WTC11 (cell line): ENCODE results near the gene NDUFS6. TPM values are rescaled to one million over a fixed set of nuclear protein-coding genes. Genes with fewer than 3 reads are reported as not detected.

Experiments used
- ATAC-seq: fragments of 200-7000 bp; cut with Tn5 transposase; 2 replicates; pipeline ENCODE4 v1.10.0; 2021; ENCODE audit warnings: mild to moderate bottlenecking, moderate library complexity
- CTCF ChIA-PET: fragments of 300-600 bp; sonication (Branson Sonifier 250); formaldehyde crosslinking; loops from one replicate; lab custom pipeline; 2021; ENCODE audit warnings: antibody characterized with exemption; lab: Charles Lee
- POLR2A ChIA-PET: fragments of 350-600 bp; sonication (Branson Sonifier 250); formaldehyde crosslinking; loops from one replicate; lab custom pipeline; 2021; ENCODE audit warnings: antibody characterized with exemption; lab: Charles Lee
- DNase-seq: peaks from one replicate; pipeline ENCODE4 v3.0.0; 2021; ENCODE audit warnings: low spot score
- H3K27ac Mint-ChIP-seq: 2 replicates; pipeline ENCODE4 v1.8.0; 2021; ENCODE audit warnings: mixed read lengths
- H3K27me3 Mint-ChIP-seq: 2 replicates; pipeline ENCODE4 v1.8.0; 2021; ENCODE audit warnings: low read depth, mild to moderate bottlenecking, moderate library complexity, mixed read lengths
- H3K36me3 Mint-ChIP-seq: 2 replicates; pipeline ENCODE4 v1.8.0; 2021; ENCODE audit warnings: mixed read lengths
- H3K4me1 Mint-ChIP-seq: 2 replicates; pipeline ENCODE4 v1.8.0; 2022; ENCODE audit warnings: mixed read lengths
- H3K4me3 Mint-ChIP-seq: 2 replicates; pipeline ENCODE4 v1.8.0; 2021; ENCODE audit warnings: mild to moderate bottlenecking, moderate library complexity, mixed read lengths
- H3K9me3 Mint-ChIP-seq: 2 replicates; pipeline ENCODE4 v1.8.0; 2021; ENCODE audit warnings: mixed read lengths
- ATF1 ChIP-seq: sonication (generic); formaldehyde crosslinking; IDR thresholded peaks from 2 replicates; pipeline ENCODE4 v1.8.1; 2023; ENCODE audit warnings: mild to moderate bottlenecking, moderate library complexity, missing genetic modification reagents
- CREM ChIP-seq: sonication (generic); formaldehyde crosslinking; IDR thresholded peaks from 2 replicates; pipeline ENCODE4 v1.8.1; 2022; ENCODE audit warnings: mild to moderate bottlenecking, missing genetic modification reagents, moderate library complexity
- E2F5 ChIP-seq: sonication (generic); formaldehyde crosslinking; IDR thresholded peaks from 2 replicates; pipeline ENCODE4 v1.8.1; 2022; ENCODE audit warnings: mild to moderate bottlenecking, moderate library complexity, missing genetic modification reagents
- ELF4 ChIP-seq: sonication (generic); formaldehyde crosslinking; IDR thresholded peaks from 2 replicates; pipeline ENCODE4 v1.8.1; 2022; ENCODE audit warnings: low read depth, mild to moderate bottlenecking, moderate library complexity, missing genetic modification reagents
- ETV6 ChIP-seq: sonication (generic); formaldehyde crosslinking; IDR thresholded peaks from 2 replicates; pipeline ENCODE4 v1.8.1; 2022; ENCODE audit warnings: mild to moderate bottlenecking, missing genetic modification reagents
- GRHL2 ChIP-seq: fragments of 250-450 bp; sonication (Bioruptor Pico); IDR thresholded peaks from 2 replicates; pipeline ENCODE4 v1.8.0; 2022; ENCODE audit warnings: mild to moderate bottlenecking, moderate library complexity; ENCODE audit not compliant: insufficient replicate concordance, severe bottlenecking
- IRF2 ChIP-seq: sonication (generic); formaldehyde crosslinking; IDR thresholded peaks from 2 replicates; pipeline ENCODE4 v1.8.0; 2022; ENCODE audit warnings: low read depth, missing genetic modification reagents, borderline replicate concordance
- JAZF1 ChIP-seq: fragments of 250-450 bp; sonication (Bioruptor Pico); IDR thresholded peaks from 2 replicates; pipeline ENCODE4 v1.9.0; 2021; ENCODE audit warnings: moderate library complexity, mild to moderate bottlenecking, inconsistent platforms
- MAX ChIP-seq: sonication (generic); formaldehyde crosslinking; IDR thresholded peaks from 2 replicates; pipeline ENCODE4 v1.8.0; 2022; ENCODE audit warnings: mild to moderate bottlenecking, missing genetic modification reagents
- MXD4 ChIP-seq: fragments of 250-450 bp; sonication (Bioruptor Pico); IDR thresholded peaks from 2 replicates; pipeline ENCODE4 v1.8.0; 2021; ENCODE audit warnings: mild to moderate bottlenecking, moderate library complexity, borderline replicate concordance
- NFATC4 ChIP-seq: fragments of 250-450 bp; sonication (Bioruptor Pico); IDR thresholded peaks from 2 replicates; pipeline ENCODE4 v1.9.0; 2021; ENCODE audit warnings: mild to moderate bottlenecking
- NR1H2 ChIP-seq: sonication (generic); formaldehyde crosslinking; IDR thresholded peaks from 2 replicates; pipeline ENCODE4 v1.9.0; 2021; ENCODE audit warnings: mild to moderate bottlenecking, moderate library complexity, missing genetic modification reagents
- RELA ChIP-seq: sonication (generic); formaldehyde crosslinking; IDR thresholded peaks from 2 replicates; pipeline ENCODE4 v1.8.1; 2022; ENCODE audit warnings: missing genetic modification reagents, mild to moderate bottlenecking, borderline replicate concordance
- RORB ChIP-seq: fragments of 250-450 bp; sonication (Bioruptor Pico); IDR thresholded peaks from 2 replicates; pipeline ENCODE4 v1.9.0; 2021; ENCODE audit warnings: mild to moderate bottlenecking
- SMAD3 ChIP-seq: sonication (generic); formaldehyde crosslinking; IDR thresholded peaks from 2 replicates; pipeline ENCODE4 v1.8.0; 2022; ENCODE audit warnings: missing genetic modification reagents, mild to moderate bottlenecking, borderline replicate concordance
- SMAD4 ChIP-seq: sonication (generic); formaldehyde crosslinking; IDR thresholded peaks from 2 replicates; pipeline ENCODE4 v1.8.0; 2022; ENCODE audit warnings: mild to moderate bottlenecking, missing genetic modification reagents
- STAT6 ChIP-seq: sonication (generic); formaldehyde crosslinking; conservative IDR thresholded peaks from 2 replicates; pipeline ENCODE4 v1.8.1; 2023; ENCODE audit warnings: mild to moderate bottlenecking, low read depth, missing genetic modification reagents, moderate library complexity
- TEAD1 ChIP-seq: sonication (generic); formaldehyde crosslinking; IDR thresholded peaks from 2 replicates; pipeline ENCODE4 v1.8.0; 2022; ENCODE audit warnings: mild to moderate bottlenecking, missing genetic modification reagents
- USF2 ChIP-seq: sonication (generic); formaldehyde crosslinking; IDR thresholded peaks from 2 replicates; pipeline ENCODE4 v1.8.1; 2023; ENCODE audit warnings: mild to moderate bottlenecking, missing genetic modification reagents, moderate library complexity
- ZBTB21 ChIP-seq: sonication (generic); formaldehyde crosslinking; IDR thresholded peaks from 2 replicates; pipeline ENCODE4 v1.8.1; 2023; ENCODE audit warnings: mild to moderate bottlenecking, missing genetic modification reagents, borderline replicate concordance
- ZNF138 ChIP-seq: sonication (generic); formaldehyde crosslinking; conservative IDR thresholded peaks from 2 replicates; pipeline ENCODE4 v1.8.1; 2022; ENCODE audit warnings: mild to moderate bottlenecking, moderate library complexity, missing genetic modification reagents
- ZNF219 ChIP-seq: sonication (generic); formaldehyde crosslinking; IDR thresholded peaks from 2 replicates; pipeline ENCODE4 v1.8.0; 2023; ENCODE audit warnings: missing genetic modification reagents, mild to moderate bottlenecking, borderline replicate concordance
- ZNF232 ChIP-seq: sonication (generic); formaldehyde crosslinking; IDR thresholded peaks from 2 replicates; pipeline ENCODE4 v1.8.0; 2022; ENCODE audit warnings: mild to moderate bottlenecking, missing genetic modification reagents
- ZNF263 ChIP-seq: sonication (generic); formaldehyde crosslinking; IDR thresholded peaks from 2 replicates; pipeline ENCODE4 v1.8.1; 2022; ENCODE audit warnings: low read depth, mild to moderate bottlenecking, moderate library complexity, missing genetic modification reagents
- ZNF317 ChIP-seq: sonication (generic); formaldehyde crosslinking; IDR thresholded peaks from 2 replicates; pipeline ENCODE4 v1.8.1; 2023; ENCODE audit warnings: low read depth, mild to moderate bottlenecking, moderate library complexity, missing genetic modification reagents, borderline replicate concordance
- ZNF416 ChIP-seq: fragments of 250-450 bp; sonication (Bioruptor Pico); IDR thresholded peaks from 2 replicates; pipeline ENCODE4 v1.9.0; 2021; ENCODE audit warnings: mild to moderate bottlenecking, inconsistent platforms
- ZNF423 ChIP-seq: fragments of 250-450 bp; sonication (Bioruptor Pico); IDR thresholded peaks from 2 replicates; pipeline ENCODE4 v2.1.2; 2022; ENCODE audit warnings: mild to moderate bottlenecking, moderate library complexity
- ZNF532 ChIP-seq: fragments of 250-450 bp; sonication (Bioruptor Pico); IDR thresholded peaks from 2 replicates; pipeline ENCODE4 v1.9.0; 2021; ENCODE audit warnings: mild to moderate bottlenecking, borderline replicate concordance
- ZNF671 ChIP-seq: fragments of 250-450 bp; sonication (Bioruptor Pico); IDR thresholded peaks from 2 replicates; pipeline ENCODE4 v1.8.0; 2021; ENCODE audit warnings: mild to moderate bottlenecking
- total RNA-seq: library from RNA; stranded (reverse); gene quantifications from 3 replicates; pipeline ENCODE4 v1.2.3, GENCODE V29; 2021

Gene NDUFS6
- total RNA-seq, 1 experiment from 2014 or later: 84.3 TPM

GRCh38 chr5:1770443-1770802 is 30.8 kb upstream of the NDUFS6 start:
- Mint-ChIP-seq H3K9me3 (peaks cover 3% of the 10 kb centered on the region), H3K4me1 (no peaks in the 10 kb centered on the region), H3K27me3 (no peaks in the 10 kb centered on the region), H3K4me3 (no peak overlapping the region), H3K27ac (no peak overlapping the region), H3K36me3 (no peaks in the 10 kb centered on the region)
- no peak for DNase-seq
- ATAC-seq: no peak
- CTCF ChIA-PET: no interaction called here
- POLR2A ChIA-PET: no interaction called here
- TF ChIP-seq SMAD4: no peak
- no peak for TF ChIP-seq ZNF263 (CRISPR knock-in tag)
- TF ChIP-seq RELA: no peak
- TF ChIP-seq IRF2: no peak
- TF ChIP-seq ZNF232 (CRISPR knock-in tag): no peak
- TF ChIP-seq ZNF671 (CRISPR knock-in tag): no peak
- TF ChIP-seq ZNF416 (CRISPR knock-in tag): no peak
- TF ChIP-seq CREM (CRISPR knock-in tag): no peak
- TF ChIP-seq ZNF138: no peak
- TF ChIP-seq NR1H2 (CRISPR knock-in tag): no peak
- no peak for TF ChIP-seq RORB
- TF ChIP-seq ETV6 (CRISPR knock-in tag): no peak
- no peak for TF ChIP-seq MAX
- no peak for TF ChIP-seq ELF4
- TF ChIP-seq, all 79 proteins: peak for 0

- H3K9me3 Mint-ChIP-seq: peaks cover 9% of the 10 kb centered on the region
- ATAC-seq (no peak), DNase-seq (no peak)
- H3K4me1 Mint-ChIP-seq: no peaks in the 10 kb centered on the region
- H3K36me3 Mint-ChIP-seq: no peaks in the 10 kb centered on the region
- no peak overlapping the region for H3K4me3 Mint-ChIP-seq
- ChIA-PET CTCF (interaction anchor here (1.4 to 2.1 kb wide), 2 partner anchors 8 to 68 kb away, joined by 4 to 11 read pairs; no protein-coding TSS in a partner anchor), POLR2A (no interaction called here)
- H3K27ac Mint-ChIP-seq: no peak overlapping the region
- no peaks in the 10 kb centered on the region for H3K27me3 Mint-ChIP-seq
- TF ChIP-seq E2F5 (no peak), ZNF423 (CRISPR knock-in tag) (no peak), MXD4 (CRISPR knock-in tag) (no peak), ZNF317 (no peak), STAT6 (CRISPR knock-in tag) (no peak), USF2 (CRISPR knock-in tag) (no peak), ZNF219 (CRISPR knock-in tag) (no peak), NR1H2 (CRISPR knock-in tag) (no peak), NFATC4 (no peak), SMAD3 (CRISPR knock-in tag) (no peak), TEAD1 (CRISPR knock-in tag) (no peak), ZBTB21 (CRISPR knock-in tag) (no peak), ATF1 (no peak), JAZF1 (CRISPR knock-in tag) (no peak), ELF4 (no peak), ZNF532 (CRISPR knock-in tag) (no peak), GRHL2 (no peak)
Measured at GRCh38 chr5:1771149-1772065, 29.8 kb upstream of the NDUFS6 start.
